Keratinocyte (primary cell): ENCODE data around the gene DHH. TPM values are rescaled to one million over a fixed set of nuclear protein-coding genes. Genes with fewer than 3 reads are reported as not detected.
A peak's percentile ranks its signal among the peaks of the same experiment; 100 is the strongest.
"Not testable (repeated sequence)": the region's sequence is repeated elsewhere in the genome, so short reads cannot be mapped to it uniquely, and the experiment has no call there.

Experiments used
- DNase-seq: peaks from one replicate; pipeline ENCODE4 v3.0.0-alpha.2; 2011; ENCODE audit warnings: low read depth, missing footprints, low spot score
- FAIRE-seq: peaks from 2 replicates; lab custom pipeline; 2011; peaks lifted over from hg19 to GRCh38; lab: Jason Lieb, UNC
- H2AFZ ChIP-seq: 2 replicates; pipeline ENCODE4 v1.6.0; 2012; ENCODE audit warnings: low read length, control low read depth, inconsistent platforms; ENCODE audit not compliant: control insufficient read depth
- H3K27ac ChIP-seq: 2 replicates; pipeline ENCODE4 v1.5.1; 2011; ENCODE audit warnings: low read length; ENCODE audit not compliant: control insufficient read depth, insufficient read depth
- H3K27me3 ChIP-seq: 3 replicates; pipeline ENCODE4 v1.6.0; 2011; ENCODE audit warnings: low read length; ENCODE audit not compliant: control insufficient read depth, insufficient read depth; ENCODE audit errors: extremely low read depth
- H3K36me3 ChIP-seq, 2 experiments: 2 replicates in 1 of 2; 3 replicates in 1 of 2; pipeline ENCODE4 v1.5.1; 2011; ENCODE audit warnings: low read length in 2 of 2, mild to moderate bottlenecking in 1 of 2; ENCODE audit not compliant: control insufficient read depth in 2 of 2, insufficient read depth in 2 of 2; ENCODE audit errors: extremely low read depth in 1 of 2
- H3K4me1 ChIP-seq: 3 replicates; pipeline ENCODE4 v1.5.1; 2011; ENCODE audit warnings: low read length; ENCODE audit not compliant: control insufficient read depth, insufficient read depth; ENCODE audit errors: extremely low read depth
- H3K4me2 ChIP-seq: 3 replicates; pipeline ENCODE4 v1.6.0; 2011; ENCODE audit warnings: low read depth, low read length; ENCODE audit not compliant: control insufficient read depth, insufficient read depth; ENCODE audit errors: extremely low read depth
- H3K4me3 ChIP-seq, 3 experiments: fragments of 200-600 bp in 1 of 3; sonication (generic) in 1 of 3; 2 replicates in 2 of 3; 3 replicates in 1 of 3; pipeline ENCODE4 v1.5.1; 2011 to 2016; ENCODE audit warnings: low read length in 3 of 3, mild to moderate bottlenecking in 3 of 3, control low read depth in 2 of 3, inconsistent platforms in 1 of 3, low read depth in 1 of 3, mixed read lengths in 1 of 3, mixed run types in 1 of 3, moderate library complexity in 1 of 3; ENCODE audit not compliant: control insufficient read depth in 2 of 3, insufficient read depth in 2 of 3; ENCODE audit errors: extremely low read depth in 1 of 3
- H3K79me2 ChIP-seq: 2 replicates; pipeline ENCODE4 v1.6.0; 2012; ENCODE audit warnings: low read length; ENCODE audit not compliant: control insufficient read depth, insufficient read depth
- H3K9ac ChIP-seq: 3 replicates; pipeline ENCODE4 v1.6.0; 2011; ENCODE audit warnings: low read length; ENCODE audit not compliant: control insufficient read depth, insufficient read depth; ENCODE audit errors: extremely low read depth
- H3K9me1 ChIP-seq: 3 replicates; pipeline ENCODE4 v1.6.0; 2011; ENCODE audit warnings: low read length; ENCODE audit not compliant: control insufficient read depth, insufficient read depth; ENCODE audit errors: extremely low read depth
- H3K9me3 ChIP-seq: 2 replicates; pipeline ENCODE4 v1.5.1; 2012; ENCODE audit warnings: low read depth, low read length; ENCODE audit not compliant: control insufficient read depth
- H4K20me1 ChIP-seq: 3 replicates; pipeline ENCODE4 v1.6.0; 2011; ENCODE audit warnings: low read length; ENCODE audit not compliant: control insufficient read depth, insufficient read depth; ENCODE audit errors: extremely low read depth
- CTCF ChIP-seq, 3 experiments: IDR thresholded peaks in 1 of 3; conservative IDR thresholded peaks in 1 of 3; optimal IDR thresholded peaks in 1 of 3; 2 replicates in 2 of 3; 3 replicates in 1 of 3; pipeline versions ENCODE3 to v1.5.1; 2011; ENCODE audit warnings: low read length in 3 of 3, mild to moderate bottlenecking in 3 of 3, moderate library complexity in 2 of 3, control low read depth in 1 of 3, inconsistent platforms in 1 of 3; ENCODE audit not compliant: insufficient read depth in 2 of 3; ENCODE audit errors: extremely low read depth in 1 of 3
- EZH2 ChIP-seq: IDR thresholded peaks from one replicate; pipeline ENCODE4 v1.6.1; 2012; ENCODE audit warnings: inconsistent platforms, mild to moderate bottlenecking, low read length, moderate library complexity
- dilution Hi-C: fragments of 300-500 bp; cut with MboI; formaldehyde crosslinking; loops from one replicate; pipeline ENCODE4 v1.7.0; 2020; ENCODE audit warnings: low sequenced_read_pairs; ENCODE audit not compliant: extremely low pct_ligation_motif_present
- polyA plus RNA-seq, 5 experiments: library from polyadenylated mRNA; depleted of rRNA in 3 of 5; stranded (reverse) in 3 of 5; stranded (forward) in 1 of 5; unstranded in 1 of 5; fragments of >200 nt; gene quantifications; 1 replicate in 1 of 5; 2 replicates in 3 of 5; 3 replicates in 1 of 5; pipeline versions ENCODE4 v1.2.1 to v1.2.3, GENCODE V29; 2011 to 2012; ENCODE audit warnings: missing spikeins in 2 of 5, low read depth in 1 of 5, low replicate concordance in 1 of 5

Gene DHH
- polyA plus RNA-seq, 1 donor (not counting 4 experiments of a cell fraction or from before 2014, with no cell fraction given), result not detected

DNA sequence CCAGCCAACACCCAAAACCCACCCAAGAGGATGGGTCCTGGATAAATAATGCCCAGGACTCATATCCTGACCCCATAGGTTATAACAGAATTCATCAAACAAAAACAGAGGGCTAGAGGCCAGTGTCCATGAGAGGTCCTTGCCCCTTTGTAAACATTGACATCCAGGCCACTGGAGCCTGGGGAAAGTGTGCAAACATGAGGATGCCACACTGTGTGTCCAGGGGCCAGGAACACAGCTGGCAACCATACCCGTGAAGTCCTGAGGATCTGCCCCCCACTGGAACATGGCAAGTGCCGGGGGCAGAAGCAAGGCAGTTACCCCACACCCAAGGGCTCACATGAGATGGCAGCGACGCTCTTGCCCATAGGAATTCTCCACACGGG lies 29.8 kb downstream of the DHH start:
- H3K4me3 ChIP-seq, result no peak overlapping the region
- H3K4me2 ChIP-seq, result no peak overlapping the region
- H3K9me1 ChIP-seq, result no peaks in the 10 kb centered on the region
- H3K36me3 ChIP-seq, result no peaks in the 10 kb centered on the region
- FAIRE-seq, result no peak
- no peak overlapping the region for H3K9ac ChIP-seq
- H3K9me3 ChIP-seq, result no peaks in the 10 kb centered on the region
- peaks cover 4% of the 10 kb centered on the region for H3K4me1 ChIP-seq
- DNase-seq, result no peak
- peaks cover 13% of the 10 kb centered on the region for H3K79me2 ChIP-seq
- no peak for TF ChIP-seq EZH2
- TF ChIP-seq CTCF (optimal IDR thresholded peaks at IDR 0.05 in 1 of 3, IDR thresholded peaks at IDR 0.05 in 1 of 3, conservative IDR thresholded peaks at IDR 0.05 in 1 of 3; ENCODE audit: extremely low read depth in 1 of 3, insufficient read depth in 2 of 3, low read length in 3 of 3), result no peak
- dilution Hi-C loops, result no loop called here
- H4K20me1 ChIP-seq, result no peaks in the 10 kb centered on the region
- H3K27me3 ChIP-seq, result no peaks in the 10 kb centered on the region
- no peak overlapping the region for H3K27ac ChIP-seq
- H2AFZ ChIP-seq, result no peak overlapping the region

GRCh38 chr12:49061916-49062315 lies 32.7 kb downstream of the DHH start:
- peaks cover 17% of the 10 kb centered on the region for H3K4me1 ChIP-seq
- H3K27me3 ChIP-seq, H3K9ac ChIP-seq, H3K4me2 ChIP-seq, H3K9me3 ChIP-seq, dilution Hi-C loops, FAIRE-seq, H3K9me1 ChIP-seq, H3K27ac ChIP-seq, H4K20me1 ChIP-seq, H3K36me3 ChIP-seq, H3K4me3 ChIP-seq, H2AFZ ChIP-seq, DNase-seq: not testable (repeated sequence)
- peaks cover 42% of the 10 kb centered on the region for H3K79me2 ChIP-seq

GRCh38 chr12:49061157-49061650 lies 33.4 kb downstream of the DHH start:
- H3K9me1 ChIP-seq, result no peaks in the 10 kb centered on the region
- DNase-seq, result no peak
- H3K27me3 ChIP-seq, result no peaks in the 10 kb centered on the region
- peak overlapping the region; percentile 98 for H2AFZ ChIP-seq
- peak overlapping the region; percentile 94 for H3K27ac ChIP-seq
- H3K4me1 ChIP-seq, result peaks cover 24% of the 10 kb centered on the region
- peaks cover 49% of the 10 kb centered on the region for H3K79me2 ChIP-seq
- H3K9ac ChIP-seq, result peak overlapping the region; percentile 97
- TF ChIP-seq EZH2, result no peak
- peak overlapping the region; percentile 85 to 98 (median 87) for H3K4me3 ChIP-seq
- no peak for FAIRE-seq
- H3K36me3 ChIP-seq, result no peaks in the 10 kb centered on the region
- peaks cover 12% of the 10 kb centered on the region for H4K20me1 ChIP-seq
- H3K4me2 ChIP-seq, result peak overlapping the region; percentile 96
- H3K9me3 ChIP-seq, result no peaks in the 10 kb centered on the region
- dilution Hi-C loops, result no loop called here
